Fibroblast of skin of back (primary cell): ENCODE measurements around the gene TP53I11.

Source experiments
- DNase-seq: peaks from one replicate; pipeline ENCODE4 v3.0.0-alpha.2; 2013

The TP53I11 gene

DNA sequence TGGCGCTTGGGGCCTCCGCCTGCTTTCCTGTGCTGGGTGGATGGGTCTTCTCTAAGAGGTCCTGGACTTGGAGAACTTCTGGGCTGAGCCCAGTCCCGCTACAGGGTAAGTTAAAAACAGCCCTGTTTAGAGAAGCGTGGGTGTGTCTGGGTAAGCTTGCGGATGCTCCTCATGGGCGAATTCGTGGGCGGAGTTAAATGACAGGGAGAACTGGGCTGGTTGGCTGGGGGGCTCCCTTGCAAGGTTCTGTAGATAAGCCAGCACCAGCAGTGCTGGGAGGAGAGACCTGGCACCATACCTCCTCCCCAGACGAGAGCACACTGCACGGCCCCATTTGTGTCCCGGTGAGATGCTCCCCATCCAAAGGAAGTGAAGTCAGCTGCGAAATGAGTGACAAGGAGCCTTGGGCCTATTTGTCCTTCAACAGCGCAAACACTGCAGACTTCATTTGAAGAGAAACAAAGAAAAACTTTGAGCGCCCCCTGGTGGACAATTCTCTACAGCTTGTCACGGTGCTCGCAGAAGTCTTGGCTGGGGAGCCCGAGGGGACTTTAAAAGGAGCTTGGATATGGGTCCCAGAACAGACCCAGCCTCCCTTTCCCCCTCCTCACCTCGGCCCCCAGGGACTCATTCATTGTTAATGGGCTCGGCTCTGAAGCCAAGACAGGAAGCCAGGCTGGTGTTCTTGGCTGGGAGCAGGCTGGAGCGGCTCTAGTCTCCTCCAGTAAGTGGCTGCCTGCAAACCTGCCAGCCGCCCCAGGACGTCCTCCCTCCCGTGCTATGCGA is 39.5 kb downstream of the TP53I11 start:
- peak; percentile 78 for DNase-seq

DNA sequence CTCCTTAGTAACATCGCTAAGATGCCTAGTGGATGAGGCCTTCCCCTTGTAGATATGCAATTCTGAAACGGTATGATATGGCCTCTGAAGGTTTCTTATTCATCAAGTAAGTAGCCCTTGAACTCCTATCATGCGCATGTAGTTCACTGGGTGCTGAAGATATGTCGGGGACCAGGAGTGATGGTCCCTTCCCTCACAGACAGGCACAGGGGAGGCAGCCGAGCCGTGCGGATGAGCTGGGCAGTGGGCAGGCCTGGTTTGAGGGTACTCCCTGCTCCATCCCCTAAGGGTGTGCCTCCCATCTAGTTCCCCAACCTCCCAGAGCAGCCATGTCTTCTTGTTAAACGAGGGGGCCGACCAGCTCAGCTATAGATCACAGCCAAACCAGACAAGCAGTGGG is 40.1 kb downstream of the TP53I11 start:
- no peak for DNase-seq

DNA sequence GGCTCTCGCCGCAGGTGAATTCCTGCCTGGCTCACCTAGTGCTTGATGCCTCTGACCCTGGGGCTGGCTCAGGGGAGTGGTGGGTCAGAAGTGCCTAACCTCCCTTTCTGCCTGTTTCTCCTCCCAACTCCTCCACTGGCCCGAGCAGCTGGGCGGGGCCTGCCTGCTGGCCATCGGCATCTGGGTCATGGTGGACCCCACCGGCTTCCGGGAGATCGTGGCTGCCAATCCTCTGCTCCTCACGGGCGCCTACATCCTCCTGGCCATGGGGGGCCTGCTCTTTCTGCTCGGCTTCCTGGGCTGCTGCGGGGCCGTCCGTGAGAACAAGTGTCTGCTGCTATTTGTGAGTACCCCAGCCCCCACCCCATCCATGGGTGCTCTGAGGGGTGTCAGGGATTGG is 41.1 kb downstream of the TP53I11 start:
- DNase-seq = no peak

DNA sequence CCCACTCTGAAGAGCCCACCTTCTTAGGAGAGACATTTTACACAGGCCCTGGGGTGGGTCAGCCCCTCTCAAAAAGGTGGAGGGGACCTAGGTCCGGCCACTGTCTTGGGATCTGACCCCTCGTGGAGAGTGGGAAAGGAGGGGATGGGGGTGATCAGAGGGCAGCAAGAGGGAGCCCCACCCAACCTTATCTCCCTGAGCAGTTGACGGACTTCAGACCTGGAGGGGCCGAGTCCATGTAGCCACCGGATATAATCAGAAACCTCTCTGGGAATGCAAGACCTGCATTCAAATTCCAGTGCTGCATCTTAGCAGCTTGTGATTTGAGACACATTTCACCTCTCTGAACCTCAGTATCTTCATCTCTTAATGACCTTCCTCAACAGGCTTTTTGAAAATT is 44.0 kb downstream of the TP53I11 start:
- no peak for DNase-seq

DNA sequence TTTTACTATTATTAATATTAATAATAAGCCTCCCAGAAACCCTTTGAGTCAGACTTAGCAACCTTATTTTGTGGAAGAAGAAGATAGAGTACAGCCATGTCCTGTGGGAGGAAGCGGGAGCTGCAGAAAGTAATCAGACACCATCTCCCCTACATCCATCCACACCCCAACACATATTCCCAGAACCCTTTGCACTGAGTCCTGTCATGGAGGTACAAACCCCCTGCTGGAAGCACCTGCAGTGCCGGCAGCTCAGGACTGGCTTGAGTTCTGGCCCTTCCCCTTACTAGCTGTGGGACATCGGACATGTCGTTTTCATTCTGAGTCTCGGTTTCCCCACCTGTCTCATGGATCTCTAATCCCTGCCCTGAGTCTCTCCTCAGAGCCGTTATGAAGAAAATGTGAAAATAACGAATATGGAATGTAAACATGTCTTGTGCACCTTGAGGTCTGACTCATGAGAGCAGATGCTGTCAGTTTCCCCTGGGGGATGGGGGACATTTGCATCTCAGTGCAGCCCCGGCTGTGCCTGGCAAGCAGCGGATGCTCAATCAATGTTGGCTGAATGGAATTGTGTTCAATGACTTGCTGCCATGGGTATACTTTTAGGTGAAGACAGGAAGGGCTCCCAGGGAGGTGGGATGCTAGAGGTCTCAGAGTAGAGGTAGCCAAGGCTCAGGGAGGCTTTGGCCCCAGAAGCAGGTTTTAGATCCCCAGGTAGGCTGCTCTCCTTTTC is 45.4 kb downstream of the TP53I11 start:
- DNase-seq = no peak

DNA sequence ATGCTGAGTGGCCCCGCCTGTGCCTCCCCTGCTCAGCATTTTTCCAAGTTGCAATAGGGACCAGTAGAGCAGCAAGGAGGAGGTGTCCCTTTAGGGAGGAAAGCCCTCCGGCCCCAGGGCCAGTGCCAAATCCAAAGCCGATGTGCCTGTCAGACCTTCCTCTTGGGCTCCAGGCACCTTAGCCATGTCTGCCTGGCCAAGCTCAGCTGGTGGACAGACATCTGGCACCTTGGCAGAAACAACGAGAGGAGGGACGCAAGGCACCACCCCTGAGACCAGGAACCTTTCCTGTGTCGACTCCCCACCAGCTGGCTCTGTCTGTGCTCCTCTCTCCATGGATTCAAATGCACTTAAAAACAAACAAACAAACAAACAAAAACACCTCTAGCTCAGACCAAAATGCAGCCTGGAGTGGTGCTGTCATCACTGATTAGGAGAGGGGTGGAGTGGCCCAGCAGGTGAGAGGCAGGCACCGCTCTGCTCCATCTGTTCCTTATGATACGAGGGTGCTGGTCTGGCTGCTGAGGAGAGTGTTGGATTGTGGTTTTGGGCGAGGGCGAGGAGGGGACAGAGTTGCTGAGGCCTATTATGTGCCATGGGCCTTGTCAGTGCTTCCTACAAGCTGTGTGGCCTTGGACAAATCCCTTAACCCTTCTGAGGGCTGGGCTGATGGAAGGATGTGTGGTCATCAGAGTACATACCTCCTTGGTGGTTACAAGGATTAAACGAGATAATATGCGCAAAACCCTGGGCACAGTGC is 46.2 kb downstream of the TP53I11 start:
- DNase-seq = no peak

DNA sequence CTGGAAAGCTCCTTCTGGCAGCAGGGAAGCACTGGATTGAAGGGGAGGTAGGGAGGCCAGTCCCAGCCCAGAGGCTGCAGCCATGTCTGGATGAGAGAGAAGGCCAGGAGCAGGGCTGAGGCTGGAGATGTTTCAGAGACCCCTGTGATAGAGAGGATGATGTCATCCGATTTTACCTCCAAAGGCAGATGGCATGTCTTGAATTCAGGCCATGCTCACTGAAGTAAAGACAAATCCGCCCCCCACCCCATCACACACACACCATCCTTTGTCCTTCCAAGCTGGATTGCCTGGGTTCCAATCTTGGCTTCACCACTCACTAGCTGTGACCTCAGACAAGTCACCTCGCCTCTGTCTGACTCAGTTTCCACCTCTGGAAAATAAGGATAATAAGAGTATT is 47.2 kb downstream of the TP53I11 start:
- DNase-seq = no peak

DNA sequence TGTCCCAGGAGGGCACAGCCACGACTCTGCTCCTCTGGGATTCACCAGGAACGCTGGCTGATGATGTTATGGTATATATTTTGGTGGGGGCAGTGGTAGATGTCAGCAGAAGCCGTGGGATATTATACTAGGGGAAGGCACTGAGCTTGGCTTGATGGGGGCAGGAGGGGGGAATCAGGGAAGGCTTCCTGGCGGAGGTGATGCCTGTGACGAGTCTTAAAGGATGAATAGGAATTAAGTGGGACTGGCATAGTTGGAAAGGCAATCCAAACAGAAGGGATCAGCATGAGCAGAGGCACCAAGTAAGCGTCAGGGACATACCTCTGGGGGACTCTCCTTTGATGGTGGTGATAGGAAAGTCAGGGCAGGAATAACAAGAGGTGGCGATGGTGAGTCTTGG is 47.6 kb downstream of the TP53I11 start:
- DNase-seq = no peak

DNA sequence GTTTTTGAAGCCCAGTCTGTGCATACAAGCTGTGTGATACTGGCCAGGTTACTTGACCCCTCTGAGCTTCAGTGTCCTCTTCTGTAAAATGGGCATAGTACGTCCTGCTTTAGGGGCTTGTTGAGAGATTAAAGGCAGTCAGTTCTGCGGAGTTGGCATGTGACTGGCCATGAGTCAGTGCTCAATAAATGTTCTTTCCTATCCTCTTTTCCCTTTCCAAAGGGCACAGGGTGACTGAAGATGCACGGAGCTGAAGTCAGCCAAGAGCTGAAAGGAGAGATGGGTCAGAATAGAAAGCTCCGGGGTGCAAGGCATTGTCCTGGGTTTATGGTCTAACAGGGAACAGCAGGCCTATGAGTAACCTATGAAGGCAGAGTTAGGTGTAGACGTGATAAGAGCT is 48.9 kb downstream of the TP53I11 start:
- DNase-seq = no peak

- DNase-seq = no peak
These were observed 49.5 kb downstream of the TP53I11 start for GRCh38 chr11:44901120-44901633.

DNA sequence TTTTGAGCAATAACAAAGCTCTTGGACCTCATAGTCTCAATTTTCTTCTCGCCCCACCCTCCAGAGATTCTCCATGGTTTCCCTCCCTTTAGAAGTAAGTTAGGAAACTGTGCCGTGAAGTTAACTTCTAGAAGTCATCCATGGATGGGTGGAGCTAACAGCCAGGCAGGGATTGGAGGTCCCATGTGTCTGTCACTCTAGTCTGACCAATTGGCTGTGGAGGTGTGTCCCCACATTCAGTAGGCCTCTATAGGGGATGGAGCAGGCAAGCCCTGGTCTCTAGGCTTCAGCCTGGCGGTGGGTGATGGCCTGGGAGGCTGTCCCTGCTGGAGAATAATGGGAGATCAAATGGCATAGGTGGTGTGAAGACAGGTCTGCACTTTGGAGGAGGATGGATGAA is 50.7 kb downstream of the TP53I11 start:
- DNase-seq = peak; percentile 70

DNA sequence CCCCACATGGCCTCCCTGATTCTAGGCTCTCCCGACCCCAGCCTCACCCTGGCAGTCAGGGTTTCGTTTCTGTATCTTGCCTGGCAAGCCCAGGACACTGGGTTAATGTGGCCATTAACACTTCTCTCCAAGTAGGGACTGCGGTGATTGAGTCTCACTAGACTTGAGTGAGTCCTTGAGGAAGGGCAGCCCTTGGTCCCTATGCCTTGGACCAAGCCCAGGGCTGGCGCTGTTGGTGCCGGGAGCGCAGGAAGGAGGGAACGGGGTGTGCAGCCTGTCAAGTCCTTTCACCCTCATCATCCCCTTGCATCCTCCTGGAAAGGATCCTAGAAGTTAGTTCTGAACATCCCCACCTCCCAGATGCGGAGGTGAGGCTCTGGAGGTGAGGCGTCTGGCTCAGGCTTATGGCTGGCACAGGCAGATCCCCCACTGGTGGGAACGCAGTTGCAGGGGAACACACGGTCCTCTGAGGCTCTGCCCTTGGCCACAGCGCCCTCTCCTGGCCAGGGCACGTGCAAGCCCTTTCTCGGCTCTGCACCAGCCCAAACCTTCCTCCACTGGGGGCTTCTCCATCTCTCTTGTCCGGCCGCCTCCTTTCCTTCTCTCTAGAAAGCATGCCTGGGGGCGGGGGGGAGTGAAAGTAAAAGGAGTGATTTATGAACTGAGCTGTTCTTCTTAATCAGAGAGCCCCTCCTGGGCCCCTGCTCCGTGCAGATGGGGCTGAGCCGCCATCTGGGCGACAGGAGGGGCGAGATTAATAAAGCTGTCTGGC is 56.7 kb downstream of the TP53I11 start:
- peak; percentile 67 for DNase-seq

- DNase-seq = no peak
These were observed 57.3 kb downstream of the TP53I11 start for GRCh38 chr11:44893308-44893822.

- DNase-seq = no peak
These were observed 57.8 kb downstream of the TP53I11 start for GRCh38 chr11:44892843-44893242.

- peak; percentile 79 for DNase-seq
These were observed 61.4 kb downstream of the TP53I11 start for GRCh38 chr11:44889266-44889665.

GRCh38 chr11:44887636-44888035 is 63.0 kb downstream of the TP53I11 start:
- DNase-seq = no peak

GRCh38 chr11:44886790-44887140 is 63.9 kb downstream of the TP53I11 start:
- DNase-seq = peak; percentile 79

DNA sequence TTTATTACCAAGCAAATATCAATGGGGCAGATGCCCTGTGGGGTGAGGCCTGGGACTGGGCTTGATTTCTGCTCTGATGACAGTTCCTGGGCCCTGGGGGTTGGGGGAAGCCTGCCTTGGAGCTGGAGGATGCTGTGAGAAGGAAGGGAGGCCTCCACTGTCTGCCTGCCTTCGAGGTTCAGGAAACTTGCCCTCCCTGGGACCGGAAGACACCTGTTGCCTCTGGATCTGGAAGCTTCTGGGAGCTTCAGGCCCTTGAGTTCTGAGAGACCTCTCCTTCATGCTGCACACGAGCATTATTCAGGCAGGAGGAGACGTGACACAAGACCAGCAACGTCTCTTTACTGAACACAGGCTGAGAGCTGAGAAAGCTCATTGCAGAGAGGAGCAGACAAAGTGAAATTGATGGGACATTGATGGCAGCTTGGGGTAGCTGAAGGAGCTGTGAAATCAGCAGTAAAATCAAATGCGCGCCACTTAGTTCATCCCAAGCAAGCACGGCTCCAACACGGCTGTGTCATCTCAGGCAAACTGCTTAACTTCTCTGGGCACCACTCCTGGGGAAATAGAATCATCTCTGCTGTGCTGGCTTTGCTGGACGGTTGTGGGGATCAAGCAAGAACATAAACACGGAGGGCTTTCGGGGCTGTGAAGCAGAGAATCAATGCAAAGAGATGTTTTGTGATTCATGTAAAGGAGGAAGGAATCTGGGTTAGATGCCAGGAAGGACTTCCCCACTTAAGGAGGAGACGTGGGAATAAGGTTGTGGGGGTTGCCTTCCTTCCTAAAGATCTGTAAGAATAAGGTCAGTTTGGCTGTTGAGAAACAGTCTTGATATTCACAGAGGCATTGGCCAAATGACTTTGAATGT is 64.5 kb downstream of the TP53I11 start:
- peak; percentile 20 for DNase-seq

- peak; percentile 28 for DNase-seq
These were observed 65.4 kb downstream of the TP53I11 start for GRCh38 chr11:44885065-44885810.

DNA sequence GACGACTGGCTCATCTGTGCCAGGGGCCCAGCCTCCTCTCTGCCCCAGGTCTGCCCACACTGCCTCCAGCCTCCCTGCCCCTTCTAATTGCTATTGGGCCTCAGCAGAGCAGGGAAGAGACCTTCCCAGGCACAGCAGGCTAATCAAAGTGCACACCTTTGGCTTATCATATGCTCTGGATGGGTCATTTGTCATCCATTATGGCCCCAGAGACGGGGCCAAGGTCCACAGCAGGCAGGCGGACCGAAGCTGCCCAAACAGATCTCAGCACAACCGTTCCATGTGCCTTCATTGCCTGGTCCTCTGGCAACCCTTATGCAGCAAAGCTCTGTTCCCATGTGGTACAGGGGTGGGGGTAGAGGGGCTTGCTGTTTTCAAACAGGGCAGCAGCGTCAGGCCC is 66.6 kb downstream of the TP53I11 start:
- no peak for DNase-seq
